HEK293 (cell line): ENCODE data around the gene HRAS.
A peak's percentile ranks its signal among the peaks of the same experiment; 100 is the strongest.

ENCODE experiments used
- CTCF ChIA-PET: fragments of 350-600 bp; formaldehyde crosslinking; extraction: SDS; loops from one replicate; lab custom pipeline; 2021; ENCODE audit warnings: antibody characterized with exemption; lab: Yijun Ruan, JAX
- POLR2A ChIA-PET: fragments of 300-600 bp; formaldehyde crosslinking; extraction: SDS; loops from one replicate; lab custom pipeline; 2020; ENCODE audit warnings: antibody characterized with exemption, inconsistent platforms; lab: Yijun Ruan, JAX
- H3K27ac ChIP-seq: fragments of 200-500 bp; sonication (Bioruptor generic); 2 replicates; pipeline ENCODE4 v1.5.1; 2014; ENCODE audit warnings: low read depth, low read length, control low read depth, inconsistent platforms; ENCODE audit errors: extremely low read depth
- H3K36me3 ChIP-seq, 2 experiments: fragments of 200-500 bp in 1 of 2; sonication (Bioruptor generic) in 1 of 2; 1 replicate in 1 of 2; 2 replicates in 1 of 2; pipeline ENCODE4 v1.5.1; 2014 to 2017; ENCODE audit warnings: inconsistent platforms in 2 of 2, low read length in 2 of 2; ENCODE audit not compliant: control insufficient read depth in 2 of 2, insufficient read depth in 1 of 2
- H3K4me1 ChIP-seq: fragments of 200-500 bp; sonication (Bioruptor generic); 2 replicates; pipeline ENCODE4 v1.5.1; 2014; ENCODE audit warnings: mild to moderate bottlenecking, low read length, inconsistent platforms; ENCODE audit not compliant: control insufficient read depth, insufficient read depth
- H3K4me3 ChIP-seq: 2 replicates; pipeline ENCODE4 v1.5.1; 2011; ENCODE audit warnings: low read depth, mild to moderate bottlenecking, control low read depth, low read length, moderate library complexity
- H3K9me3 ChIP-seq: fragments of 200-500 bp; sonication (Bioruptor generic); 2 replicates; pipeline ENCODE4 v1.5.1; 2014; ENCODE audit warnings: low read depth, low read length, inconsistent platforms; ENCODE audit not compliant: control insufficient read depth, insufficient read depth
- GLIS2 ChIP-seq: fragments of 450-650 bp; formaldehyde crosslinking; IDR thresholded peaks from 2 replicates; pipeline ENCODE4 v1.5.1; 2016; ENCODE audit warnings: missing biosample characterization, missing genetic modification characterization
- KLF9 ChIP-seq: fragments of 450-650 bp; formaldehyde crosslinking; IDR thresholded peaks from 2 replicates; pipeline ENCODE4 v1.5.1; 2016; ENCODE audit warnings: missing biosample characterization, missing genetic modification characterization, low read depth
- OSR2 ChIP-seq: fragments of 450-650 bp; formaldehyde crosslinking; IDR thresholded peaks from 2 replicates; pipeline ENCODE4 v1.5.1; 2016; ENCODE audit warnings: missing biosample characterization, missing genetic modification characterization
- YY2 ChIP-seq: fragments of 450-650 bp; formaldehyde crosslinking; IDR thresholded peaks from 2 replicates; pipeline ENCODE4 v1.5.1; 2016; ENCODE audit warnings: missing biosample characterization, missing genetic modification characterization
- ZFP41 ChIP-seq: fragments of 450-650 bp; formaldehyde crosslinking; IDR thresholded peaks from 2 replicates; pipeline ENCODE4 v1.5.1; 2016; ENCODE audit warnings: missing biosample characterization, missing genetic modification characterization, borderline replicate concordance
- ZIC2 ChIP-seq: fragments of 450-650 bp; formaldehyde crosslinking; IDR thresholded peaks from 2 replicates; pipeline ENCODE4 v1.5.1; 2016; ENCODE audit warnings: missing biosample characterization, missing genetic modification characterization
- ZNF133 ChIP-seq: fragments of 450-650 bp; formaldehyde crosslinking; IDR thresholded peaks from 2 replicates; pipeline ENCODE4 v1.5.1; 2016; ENCODE audit warnings: missing biosample characterization, missing genetic modification characterization
- ZNF169 ChIP-seq: fragments of 450-650 bp; formaldehyde crosslinking; IDR thresholded peaks from 2 replicates; pipeline ENCODE4 v1.5.1; 2016; ENCODE audit warnings: missing biosample characterization, missing genetic modification characterization
- ZNF239 ChIP-seq: fragments of 450-650 bp; formaldehyde crosslinking; IDR thresholded peaks from 2 replicates; pipeline ENCODE4 v1.5.1; 2016; ENCODE audit warnings: missing biosample characterization, missing genetic modification characterization
- ZNF423 ChIP-seq: fragments of 450-650 bp; formaldehyde crosslinking; IDR thresholded peaks from 2 replicates; pipeline ENCODE4 v1.5.1; 2016; ENCODE audit warnings: missing biosample characterization, missing genetic modification characterization
- ZNF426 ChIP-seq: fragments of 450-650 bp; formaldehyde crosslinking; IDR thresholded peaks from 2 replicates; pipeline ENCODE4 v1.5.1; 2017; ENCODE audit warnings: missing biosample characterization, missing genetic modification characterization, mild to moderate bottlenecking, inconsistent platforms, moderate library complexity
- ZNF510 ChIP-seq: fragments of 450-650 bp; formaldehyde crosslinking; IDR thresholded peaks from 2 replicates; pipeline ENCODE4 v1.5.1; 2018; ENCODE audit warnings: mild to moderate bottlenecking, missing genetic modification characterization, missing biosample characterization; ENCODE audit not compliant: insufficient replicate concordance
- ZNF529 ChIP-seq: fragments of 450-650 bp; formaldehyde crosslinking; IDR thresholded peaks from 2 replicates; pipeline ENCODE4 v1.5.1; 2017; ENCODE audit warnings: missing genetic modification characterization, missing biosample characterization; ENCODE audit not compliant: insufficient replicate concordance
- ZNF626 ChIP-seq: fragments of 450-650 bp; sonication (Bioruptor Pico); formaldehyde crosslinking; IDR thresholded peaks from 2 replicates; pipeline ENCODE4 v1.5.1; 2018; ENCODE audit warnings: missing biosample characterization, missing genetic modification characterization, inconsistent platforms
- ZNF664 ChIP-seq: fragments of 450-650 bp; formaldehyde crosslinking; IDR thresholded peaks from 2 replicates; pipeline ENCODE4 v1.5.1; 2016; ENCODE audit warnings: missing biosample characterization, missing genetic modification characterization
- ZNF701 ChIP-seq: fragments of 450-650 bp; formaldehyde crosslinking; IDR thresholded peaks from 2 replicates; pipeline ENCODE4 v1.5.1; 2016; ENCODE audit warnings: missing biosample characterization, missing genetic modification characterization
- ZXDB ChIP-seq: fragments of 450-650 bp; formaldehyde crosslinking; IDR thresholded peaks from 2 replicates; pipeline ENCODE4 v1.5.1; 2016; ENCODE audit warnings: missing biosample characterization, missing genetic modification characterization
- TF ChIP-seq, protein P1 (sequence below): fragments of 450-650 bp; formaldehyde crosslinking; optimal IDR thresholded peaks from 2 replicates; pipeline ENCODE3; 2016; ENCODE audit warnings: missing biosample characterization, mild to moderate bottlenecking, missing genetic modification characterization
- TF ChIP-seq, protein P2 (sequence below): fragments of 450-650 bp; formaldehyde crosslinking; IDR thresholded peaks from 2 replicates; pipeline ENCODE4 v1.5.1; 2017; ENCODE audit warnings: missing biosample characterization, missing genetic modification characterization
- TF ChIP-seq, protein P3 (sequence below): fragments of 450-650 bp; formaldehyde crosslinking; IDR thresholded peaks from 2 replicates; pipeline ENCODE4 v1.5.1; 2016; ENCODE audit warnings: missing biosample characterization, missing genetic modification characterization
- TF ChIP-seq, protein P4 (sequence below): fragments of 450-650 bp; IDR thresholded peaks from 2 replicates; pipeline ENCODE4 v1.5.1; 2018; ENCODE audit warnings: missing biosample characterization, missing genetic modification characterization

Gene HRAS

DNA sequence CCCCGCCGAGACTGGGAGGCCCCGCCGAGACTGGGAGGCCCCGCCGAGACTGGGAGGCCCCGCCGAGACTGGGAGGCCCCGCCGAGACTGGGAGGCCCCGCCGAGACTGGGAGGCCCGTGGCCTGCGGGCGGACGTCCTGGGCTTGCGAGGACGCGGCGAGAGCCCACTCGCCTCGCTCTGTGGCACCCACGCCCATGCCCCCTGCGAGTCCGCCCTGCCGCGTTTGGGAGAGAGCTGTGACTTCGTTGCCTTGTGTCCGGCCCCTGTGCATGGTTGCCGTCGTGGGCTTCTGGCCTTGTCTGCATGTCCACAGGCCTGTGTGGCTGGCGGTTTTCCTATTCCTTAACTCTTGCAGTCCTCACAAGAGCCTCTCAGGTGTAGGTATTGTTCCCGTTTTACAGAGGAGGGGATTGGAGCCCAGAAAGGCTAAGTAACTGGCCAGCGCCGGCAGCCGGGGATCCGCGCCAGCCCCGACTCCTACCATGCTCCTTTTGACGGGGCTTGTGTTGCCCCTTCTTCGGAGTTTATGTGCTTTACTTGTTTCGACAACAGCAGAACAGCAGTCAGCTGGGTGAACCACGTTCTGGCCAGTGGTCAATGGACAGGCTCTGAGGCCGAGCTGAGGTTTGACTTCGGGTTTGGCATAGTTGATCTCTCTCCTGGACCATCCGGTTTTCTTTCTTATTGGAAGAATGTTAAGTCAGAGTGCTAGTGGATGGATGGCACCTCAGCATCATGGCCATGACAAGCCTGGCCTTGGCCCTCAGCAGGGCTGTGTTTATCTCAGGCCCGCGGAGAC lies 41.6 kb upstream of the HRAS start:
- H3K4me3 ChIP-seq, result peak overlapping the region; percentile 75
- ChIA-PET CTCF (interaction anchor here (0.5 to 0.6 kb wide), 2 partner anchors 11 to 354 kb away, joined by 3 read pairs; no protein-coding TSS in a partner anchor), POLR2A (interaction anchor here (1.3 to 1.7 kb wide), 2 partner anchors 37 to 370 kb away, joined by 5 to 10 read pairs; partner anchors contain the start of genes BET1L and RIC8A)
- TF ChIP-seq, protein P1, sequence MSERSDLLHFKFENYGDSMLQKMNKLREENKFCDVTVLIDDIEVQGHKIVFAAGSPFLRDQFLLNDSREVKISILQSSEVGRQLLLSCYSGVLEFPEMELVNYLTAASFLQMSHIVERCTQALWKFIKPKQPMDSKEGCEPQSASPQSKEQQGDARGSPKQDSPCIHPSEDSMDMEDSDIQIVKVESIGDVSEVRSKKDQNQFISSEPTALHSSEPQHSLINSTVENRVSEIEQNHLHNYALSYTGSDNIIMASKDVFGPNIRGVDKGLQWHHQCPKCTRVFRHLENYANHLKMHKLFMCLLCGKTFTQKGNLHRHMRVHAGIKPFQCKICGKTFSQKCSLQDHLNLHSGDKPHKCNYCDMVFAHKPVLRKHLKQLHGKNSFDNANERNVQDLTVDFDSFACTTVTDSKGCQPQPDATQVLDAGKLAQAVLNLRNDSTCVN (tag by site-specific recombination), result peak; percentile 33
- TF ChIP-seq GLIS2 (tag by site-specific recombination) (peak; percentile 24; the same call in 1 of the 2 replicates), ZIC2 (peak; percentile 72), ZNF664 (tag by site-specific recombination) (no peak), ZXDB (tag by site-specific recombination) (0 out of 2 replicates have a peak, but pooled peaks have one; percentile 36), YY2 (tag by site-specific recombination) (no peak)
- H3K9me3 ChIP-seq, result no peaks in the 10 kb centered on the region
- H3K36me3 ChIP-seq, result peaks cover 0 to 32% of the 10 kb centered on the region in 2 experiments; a peak in 1 of 3 replicates
- peaks cover 5% of the 10 kb centered on the region for H3K4me1 ChIP-seq
- H3K27ac ChIP-seq, result peak overlapping the region; percentile 94

DNA sequence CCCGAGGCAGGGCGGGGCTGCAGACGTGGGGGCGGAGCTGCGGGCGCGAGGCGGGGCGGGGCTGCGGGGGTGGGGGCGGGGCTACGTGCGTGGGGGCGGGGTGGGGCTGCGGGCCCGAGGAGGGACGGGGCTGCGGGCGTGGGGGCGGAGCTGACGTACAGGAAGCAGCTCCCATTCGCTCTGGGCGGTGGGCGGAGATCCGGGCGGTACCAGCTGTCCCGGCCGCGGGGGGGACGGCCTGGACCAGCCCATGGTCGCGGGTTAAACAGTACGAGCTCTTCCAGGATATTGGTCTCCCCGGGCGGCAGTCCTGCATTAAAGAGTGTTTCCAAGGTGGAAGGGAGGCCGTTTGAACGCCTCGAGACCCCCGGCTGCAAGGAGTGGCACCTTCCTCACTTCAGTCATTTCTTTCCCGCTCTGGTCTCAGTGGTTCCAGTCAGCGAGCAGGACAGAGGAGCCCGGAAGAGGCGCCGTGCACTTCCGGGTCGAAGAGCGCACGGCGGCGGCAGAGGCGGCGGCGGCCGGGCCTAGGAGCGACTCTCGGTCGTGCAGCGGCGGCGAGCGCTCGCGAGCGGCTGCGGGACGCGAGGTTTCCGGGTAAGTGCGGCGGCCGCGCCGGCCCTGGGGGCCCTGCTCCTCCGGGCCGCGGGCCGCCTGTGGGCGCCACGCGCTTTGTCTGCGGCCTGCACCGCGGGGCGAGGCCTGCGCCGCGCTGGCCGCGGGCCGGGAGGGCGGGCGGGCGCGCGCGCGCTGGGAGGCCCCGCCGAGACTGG lies 40.8 kb upstream of the HRAS start, which contains the start of gene PHRF1:
Gene PHRF1 (plus strand): TSS at position 475 of the 773 bp plus-strand sequence. CDS start 5,043 bp downstream, outside the sequence.
- Histone ChIP-seq H3K4me3 (peak within 1 kb of the TSS; percentile 75), H3K36me3 (peaks cover 0 to 23% of the 10 kb centered on the region in 2 experiments; a peak in 1 of 3 replicates), H3K27ac (peak within 1 kb of the TSS; percentile 94), H3K9me3 (no peaks in the 10 kb centered on the region), H3K4me1 (peaks cover 5% of the 10 kb centered on the region)
- POLR2A ChIA-PET, result interaction anchor here (0.6 to 2.0 kb wide), 20 partner anchors 9 to 369 kb away, joined by 3 to 28 read pairs (median 4); partner anchors contain the start of genes BET1L, HRAS, IRF7 and LMNTD2
- CTCF ChIA-PET, result interaction anchor here (0.8 kb wide), 1 partner anchor 36 kb away, joined by 3 read pairs; no protein-coding TSS in a partner anchor
- TF ChIP-seq ZNF169 (tag by site-specific recombination) (no peak), ZNF529 (no peak), OSR2 (tag by site-specific recombination) (no peak), KLF9 (tag by site-specific recombination) (peak; percentile 55; the same call in 1 of the 2 replicates), ZNF423 (no peak), ZFP41 (tag by site-specific recombination) (no peak), ZNF510 (tag by site-specific recombination) (no peak), ZNF701 (no peak), ZNF133 (tag by site-specific recombination) (no peak), ZNF626 (tag by site-specific recombination) (no peak), ZNF239 (tag by site-specific recombination) (no peak), ZNF426 (tag by site-specific recombination) (no peak)
- TF ChIP-seq, protein P2, sequence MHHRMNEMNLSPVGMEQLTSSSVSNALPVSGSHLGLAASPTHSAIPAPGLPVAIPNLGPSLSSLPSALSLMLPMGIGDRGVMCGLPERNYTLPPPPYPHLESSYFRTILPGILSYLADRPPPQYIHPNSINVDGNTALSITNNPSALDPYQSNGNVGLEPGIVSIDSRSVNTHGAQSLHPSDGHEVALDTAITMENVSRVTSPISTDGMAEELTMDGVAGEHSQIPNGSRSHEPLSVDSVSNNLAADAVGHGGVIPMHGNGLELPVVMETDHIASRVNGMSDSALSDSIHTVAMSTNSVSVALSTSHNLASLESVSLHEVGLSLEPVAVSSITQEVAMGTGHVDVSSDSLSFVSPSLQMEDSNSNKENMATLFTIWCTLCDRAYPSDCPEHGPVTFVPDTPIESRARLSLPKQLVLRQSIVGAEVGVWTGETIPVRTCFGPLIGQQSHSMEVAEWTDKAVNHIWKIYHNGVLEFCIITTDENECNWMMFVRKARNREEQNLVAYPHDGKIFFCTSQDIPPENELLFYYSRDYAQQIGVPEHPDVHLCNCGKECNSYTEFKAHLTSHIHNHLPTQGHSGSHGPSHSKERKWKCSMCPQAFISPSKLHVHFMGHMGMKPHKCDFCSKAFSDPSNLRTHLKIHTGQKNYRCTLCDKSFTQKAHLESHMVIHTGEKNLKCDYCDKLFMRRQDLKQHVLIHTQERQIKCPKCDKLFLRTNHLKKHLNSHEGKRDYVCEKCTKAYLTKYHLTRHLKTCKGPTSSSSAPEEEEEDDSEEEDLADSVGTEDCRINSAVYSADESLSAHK (tag by site-specific recombination), result 0 out of 2 replicates have a peak, but pooled peaks have one; percentile 41
- TF ChIP-seq, protein P3, sequence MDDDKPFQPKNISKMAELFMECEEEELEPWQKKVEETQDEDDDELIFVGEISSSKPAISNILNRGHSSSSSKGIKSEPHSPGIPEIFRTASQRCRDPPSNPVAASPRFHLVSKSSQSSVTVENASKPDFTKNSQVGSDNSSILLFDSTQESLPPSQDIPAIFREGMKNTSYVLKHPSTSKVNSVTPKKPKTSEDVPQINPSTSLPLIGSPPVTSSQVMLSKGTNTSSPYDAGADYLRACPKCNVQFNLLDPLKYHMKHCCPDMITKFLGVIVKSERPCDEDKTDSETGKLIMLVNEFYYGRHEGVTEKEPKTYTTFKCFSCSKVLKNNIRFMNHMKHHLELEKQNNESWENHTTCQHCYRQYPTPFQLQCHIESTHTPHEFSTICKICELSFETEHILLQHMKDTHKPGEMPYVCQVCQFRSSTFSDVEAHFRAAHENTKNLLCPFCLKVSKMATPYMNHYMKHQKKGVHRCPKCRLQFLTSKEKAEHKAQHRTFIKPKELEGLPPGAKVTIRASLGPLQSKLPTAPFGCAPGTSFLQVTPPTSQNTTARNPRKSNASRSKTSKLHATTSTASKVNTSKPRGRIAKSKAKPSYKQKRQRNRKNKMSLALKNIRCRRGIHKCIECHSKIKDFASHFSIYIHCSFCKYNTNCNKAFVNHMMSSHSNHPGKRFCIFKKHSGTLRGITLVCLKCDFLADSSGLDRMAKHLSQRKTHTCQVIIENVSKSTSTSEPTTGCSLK (tag by site-specific recombination), result no peak
- TF ChIP-seq, protein P4, sequence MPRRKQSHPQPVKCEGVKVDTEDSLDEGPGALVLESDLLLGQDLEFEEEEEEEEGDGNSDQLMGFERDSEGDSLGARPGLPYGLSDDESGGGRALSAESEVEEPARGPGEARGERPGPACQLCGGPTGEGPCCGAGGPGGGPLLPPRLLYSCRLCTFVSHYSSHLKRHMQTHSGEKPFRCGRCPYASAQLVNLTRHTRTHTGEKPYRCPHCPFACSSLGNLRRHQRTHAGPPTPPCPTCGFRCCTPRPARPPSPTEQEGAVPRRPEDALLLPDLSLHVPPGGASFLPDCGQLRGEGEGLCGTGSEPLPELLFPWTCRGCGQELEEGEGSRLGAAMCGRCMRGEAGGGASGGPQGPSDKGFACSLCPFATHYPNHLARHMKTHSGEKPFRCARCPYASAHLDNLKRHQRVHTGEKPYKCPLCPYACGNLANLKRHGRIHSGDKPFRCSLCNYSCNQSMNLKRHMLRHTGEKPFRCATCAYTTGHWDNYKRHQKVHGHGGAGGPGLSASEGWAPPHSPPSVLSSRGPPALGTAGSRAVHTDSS, result no peak
